Hematopoietic multipotent progenitor cell treated with erythropoietin and hydrocortisone succinate and interleukin-3 and kit ligand, for 17 days (in vitro differentiated cells): ENCODE data around the gene RFLNA.

Experiments used
- DNase-seq: peaks from one replicate; pipeline ENCODE4 v3.0.0-alpha.2; 2015; ENCODE audit warnings: low spot score

Gene RFLNA

GRCh38 chr12:124336742-124337520 is 42.0 kb downstream of the RFLNA start:
- DNase-seq, result no peak

GRCh38 chr12:124337622-124338021 is 42.7 kb downstream of the RFLNA start:
- DNase-seq, result no peak

DNA sequence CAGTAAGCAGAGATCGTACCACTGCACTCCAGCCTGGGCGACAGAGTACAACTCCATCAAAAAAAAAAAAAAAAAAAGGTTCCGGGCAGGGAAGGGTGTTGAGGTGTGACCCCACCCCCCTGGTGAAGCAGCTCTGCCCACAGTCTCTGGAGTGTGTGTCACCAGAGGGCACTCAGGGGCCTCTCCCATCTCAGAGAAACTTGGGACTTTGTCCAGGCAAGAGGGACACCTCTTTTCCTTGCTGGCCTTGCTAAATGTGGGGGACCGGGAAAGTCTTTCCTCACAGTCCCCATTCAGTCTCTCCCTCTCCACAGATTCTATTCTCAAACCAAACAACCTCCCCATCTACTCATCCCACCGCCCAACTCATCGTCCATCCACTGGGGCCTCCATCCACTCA is 43.6 kb downstream of the RFLNA start:
- DNase-seq, result no peak

DNA sequence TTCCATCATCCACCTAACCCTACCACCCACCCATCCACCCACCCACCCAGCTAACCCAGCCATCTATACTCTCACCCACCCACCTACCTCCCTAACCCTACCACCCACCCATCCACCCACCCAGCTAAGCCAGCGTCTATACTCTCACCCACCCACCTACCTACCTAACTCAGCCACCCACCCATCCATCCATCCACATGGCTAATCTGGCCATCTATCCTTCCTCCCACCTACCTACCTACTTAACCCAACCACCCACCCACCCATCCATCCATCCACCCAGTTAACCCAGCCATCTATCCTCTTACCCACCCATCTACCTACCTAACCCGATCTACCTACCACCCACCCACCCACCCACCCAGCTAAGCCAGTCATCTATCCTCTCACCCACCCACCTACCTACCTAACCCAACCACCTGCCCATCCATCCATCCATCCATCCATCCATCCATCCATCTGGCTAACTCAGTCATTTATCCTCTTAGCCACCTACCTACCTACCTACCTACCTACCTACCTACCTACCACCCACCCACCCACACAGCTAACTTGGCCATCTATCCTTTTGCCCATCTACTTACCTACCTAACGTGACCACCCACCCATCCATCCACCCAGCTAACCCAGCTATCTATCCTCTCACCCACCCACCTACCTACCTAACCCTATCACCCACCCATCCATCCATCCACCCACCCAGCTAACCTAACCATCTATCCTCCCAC is 44.1 kb downstream of the RFLNA start:
- DNase-seq, result no peak

GRCh38 chr12:124340080-124340900 is 45.4 kb downstream of the RFLNA start:
- no peak for DNase-seq

DNA sequence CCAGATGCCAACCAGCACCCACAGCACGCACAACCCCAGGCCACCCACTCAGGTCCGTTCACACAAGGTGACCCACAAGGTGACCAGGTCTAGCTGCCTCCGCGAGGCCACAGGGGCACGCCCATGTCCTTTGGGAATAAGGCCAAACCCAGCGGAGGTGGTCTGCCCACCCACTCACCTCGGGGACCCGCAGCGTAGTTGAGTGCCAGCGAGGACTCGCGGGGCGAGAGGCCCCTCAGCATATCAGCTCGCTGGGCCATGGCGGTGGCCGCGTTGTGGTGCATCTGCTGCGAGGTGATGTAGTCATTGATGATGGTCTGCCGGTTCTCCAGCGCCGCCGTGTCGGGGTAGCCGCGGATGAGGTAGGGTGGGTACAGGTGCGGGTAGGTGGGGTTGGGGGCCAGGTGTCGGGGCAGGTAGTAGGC is 46.8 kb downstream of the RFLNA start:
- no peak for DNase-seq

- DNase-seq, result no peak
Observed at GRCh38 chr12:124344022-124344421, 49.1 kb downstream of the RFLNA start.

DNA sequence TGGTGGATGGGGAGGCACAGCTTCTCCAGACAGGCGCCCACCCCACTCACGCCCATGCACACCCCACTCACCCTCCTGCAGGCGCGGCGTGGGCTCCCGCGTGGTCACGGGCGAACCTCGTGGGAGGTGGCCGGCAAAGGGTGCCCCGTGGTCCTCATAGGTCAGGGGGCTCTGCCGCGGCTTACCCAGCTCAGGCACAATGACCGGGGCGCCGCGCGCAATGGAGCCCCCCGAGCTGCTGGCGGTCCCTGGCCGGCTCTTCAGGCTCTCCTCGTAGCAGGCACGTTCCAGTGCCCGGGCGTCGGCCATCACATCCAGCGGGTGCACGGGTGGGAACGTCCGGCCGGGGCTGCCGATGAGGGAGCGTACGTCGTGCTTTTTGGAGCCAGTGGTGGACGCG is 49.6 kb downstream of the RFLNA start:
- no peak for DNase-seq

DNA sequence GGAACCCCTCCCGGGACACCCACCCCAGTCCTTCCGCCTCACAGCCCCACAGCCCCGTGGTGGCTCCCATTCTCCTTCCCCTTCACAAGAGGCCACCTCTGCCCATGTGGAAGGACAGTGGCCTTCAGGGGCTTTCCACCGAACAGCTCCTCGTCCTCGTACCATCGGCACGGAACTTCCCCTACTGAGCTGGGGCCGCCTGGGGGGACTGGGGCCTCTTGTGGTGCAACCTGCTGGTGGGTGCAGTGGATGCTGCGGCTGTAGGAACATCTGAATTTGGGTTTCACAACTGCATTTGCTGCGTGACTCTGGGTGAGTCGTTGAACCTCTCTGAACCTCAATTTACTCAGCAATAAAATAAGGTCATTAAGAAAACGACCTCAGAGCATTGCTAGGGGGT is 50.9 kb downstream of the RFLNA start:
- DNase-seq, result no peak

DNA sequence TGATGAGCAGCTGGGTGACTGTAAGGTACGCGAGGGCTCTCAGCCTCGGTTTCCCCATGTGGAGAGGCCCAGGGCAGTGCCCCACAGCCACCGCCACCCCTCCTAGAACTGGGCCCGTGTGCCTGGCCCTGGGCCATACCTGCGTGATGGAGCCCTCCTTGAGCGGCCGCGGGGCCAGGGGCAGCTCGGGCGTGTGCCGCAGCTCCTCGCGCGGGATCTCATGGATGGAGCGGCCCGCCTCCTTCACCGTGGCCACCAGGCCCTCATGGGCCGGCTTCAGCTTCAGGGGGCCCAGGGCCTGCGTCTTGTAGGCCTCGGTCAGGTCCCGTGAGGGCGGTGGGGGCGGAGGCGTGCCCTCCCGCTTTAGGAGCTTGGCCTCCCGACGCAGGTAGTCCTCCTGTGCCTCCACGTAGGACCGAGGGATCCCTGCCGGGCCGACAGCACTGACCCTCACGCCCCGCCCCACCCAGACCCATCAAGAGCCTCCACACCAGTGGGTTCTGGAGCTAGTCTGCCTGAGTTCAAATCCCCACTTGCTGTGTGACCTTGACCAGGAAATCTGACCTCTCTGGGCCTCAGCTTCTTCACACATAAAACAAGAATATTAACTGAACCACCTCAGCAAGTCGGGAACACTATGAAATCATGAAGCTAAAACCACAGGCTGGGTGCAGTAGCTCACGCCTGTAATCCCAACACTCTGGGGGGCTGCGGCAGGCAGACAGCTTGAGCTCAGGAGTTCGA is 51.7 kb downstream of the RFLNA start:
- no peak for DNase-seq

DNA sequence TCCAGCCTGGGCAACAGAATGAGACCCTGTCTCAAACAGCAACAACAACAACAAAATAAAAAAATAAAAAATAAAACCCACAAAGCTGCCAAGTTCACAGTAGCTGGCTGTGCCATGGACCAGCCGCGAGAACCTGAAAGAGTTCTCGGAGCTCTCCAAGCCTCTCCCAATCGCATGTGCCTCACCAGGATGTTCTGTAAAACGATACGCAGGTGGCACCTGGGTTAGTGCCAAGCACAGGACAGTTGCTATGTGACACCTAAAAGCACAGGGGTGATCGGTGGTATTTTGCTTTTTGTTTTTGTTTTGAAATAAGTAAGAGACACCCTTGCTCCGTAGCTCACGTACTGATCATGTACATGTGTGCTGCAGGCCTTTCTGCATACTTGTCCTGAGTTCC is 52.4 kb downstream of the RFLNA start:
- DNase-seq, result no peak

GRCh38 chr12:124347805-124348658 is 53.1 kb downstream of the RFLNA start:
- peak; percentile 17 for DNase-seq

DNA sequence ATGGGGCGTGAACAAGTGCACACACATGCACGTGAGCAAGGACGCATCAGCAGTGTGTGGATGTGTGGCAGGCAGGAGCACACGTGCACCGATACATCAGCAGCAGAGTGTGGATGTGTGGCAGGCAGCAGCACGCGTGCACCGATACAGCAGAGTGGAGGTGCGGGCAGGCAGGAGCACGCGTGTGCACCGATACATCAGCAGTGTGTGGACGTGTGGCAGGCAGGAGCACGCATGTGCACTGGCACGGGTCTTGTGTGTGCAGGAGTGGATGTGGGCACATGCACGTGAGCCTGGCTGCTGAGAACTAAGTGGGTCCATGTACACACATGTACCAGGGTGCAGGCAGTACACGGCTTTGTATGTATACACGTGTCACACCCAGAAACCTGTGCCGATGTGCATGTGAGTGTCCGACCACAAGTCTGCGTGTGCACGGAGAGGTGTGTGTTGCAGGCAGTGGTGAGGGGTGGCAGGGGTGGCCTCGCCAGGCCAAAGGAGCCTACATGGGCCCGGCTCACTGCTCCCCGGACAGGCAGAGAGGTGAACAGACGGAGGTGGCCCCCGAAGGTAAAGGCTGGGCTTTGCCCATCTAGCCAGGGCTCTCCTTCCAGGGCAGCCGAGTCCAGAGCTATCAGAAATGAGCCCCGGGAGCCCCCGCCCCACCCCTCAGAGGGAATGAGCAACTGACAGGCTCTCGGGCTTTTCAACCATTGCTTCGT is 53.9 kb downstream of the RFLNA start:
- no peak for DNase-seq

GRCh38 chr12:124350491-124350890 is 55.6 kb downstream of the RFLNA start:
- DNase-seq, result no peak

DNA sequence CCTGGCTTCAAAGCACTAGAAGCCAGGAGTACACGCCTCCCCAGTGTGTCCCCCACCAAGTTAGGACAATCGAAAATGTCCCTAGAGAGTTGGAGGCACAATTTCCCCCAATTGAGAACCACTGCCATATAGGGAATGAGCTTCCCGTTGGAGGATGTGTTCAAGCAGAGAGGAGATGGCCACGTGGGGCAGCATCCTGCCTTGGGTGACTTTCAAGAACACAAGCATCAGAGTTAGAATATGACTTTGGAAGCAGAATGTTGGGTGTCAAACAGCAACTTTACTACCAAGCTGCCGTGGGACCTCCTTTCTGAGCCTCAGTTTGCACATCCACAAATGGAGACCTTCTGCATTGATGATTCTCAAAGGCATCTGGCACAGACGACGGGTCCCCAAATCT is 56.5 kb downstream of the RFLNA start:
- no peak for DNase-seq

DNA sequence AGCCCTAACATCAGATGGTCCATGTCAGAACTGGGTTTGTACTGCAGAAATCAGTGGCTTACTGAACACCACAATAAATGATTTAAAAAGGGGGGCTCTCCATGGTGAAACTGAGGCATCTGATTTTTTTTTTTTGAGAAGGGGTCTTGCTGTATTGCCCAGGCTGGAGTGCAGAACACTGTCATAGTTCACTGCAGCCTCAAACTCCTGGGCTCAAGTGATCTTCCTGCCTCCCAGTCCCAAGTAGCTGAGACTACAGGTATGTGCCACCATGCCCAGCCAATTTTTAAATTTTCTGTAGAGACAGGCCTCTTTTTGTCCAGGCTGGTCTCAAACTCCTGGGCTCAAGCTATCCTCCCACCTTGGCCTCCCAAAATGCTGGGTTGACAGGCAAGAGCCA is 57.4 kb downstream of the RFLNA start:
- DNase-seq, result no peak

GRCh38 chr12:124352839-124353238 is 57.9 kb downstream of the RFLNA start:
- DNase-seq, result peak; percentile 35

DNA sequence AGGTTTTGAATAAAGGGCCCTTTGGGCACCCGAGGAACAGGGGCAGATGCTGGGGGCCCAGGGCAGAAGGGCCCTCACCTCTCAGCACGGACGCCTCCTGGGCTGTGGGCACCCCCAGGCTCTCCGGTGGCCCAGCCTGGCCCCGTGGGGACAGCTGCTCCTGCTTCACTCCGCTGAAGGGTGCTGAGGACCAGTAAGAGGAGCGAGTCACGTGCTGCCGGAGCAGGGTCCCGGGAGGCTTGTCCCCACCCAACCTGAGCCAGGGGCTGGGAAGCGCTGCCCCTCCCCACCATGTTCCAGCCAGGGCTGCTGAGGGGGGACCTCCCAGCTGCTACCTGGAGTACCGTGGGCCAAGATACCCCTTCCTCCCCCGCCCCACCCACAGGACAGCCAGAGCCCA is 59.5 kb downstream of the RFLNA start:
- no peak for DNase-seq

DNA sequence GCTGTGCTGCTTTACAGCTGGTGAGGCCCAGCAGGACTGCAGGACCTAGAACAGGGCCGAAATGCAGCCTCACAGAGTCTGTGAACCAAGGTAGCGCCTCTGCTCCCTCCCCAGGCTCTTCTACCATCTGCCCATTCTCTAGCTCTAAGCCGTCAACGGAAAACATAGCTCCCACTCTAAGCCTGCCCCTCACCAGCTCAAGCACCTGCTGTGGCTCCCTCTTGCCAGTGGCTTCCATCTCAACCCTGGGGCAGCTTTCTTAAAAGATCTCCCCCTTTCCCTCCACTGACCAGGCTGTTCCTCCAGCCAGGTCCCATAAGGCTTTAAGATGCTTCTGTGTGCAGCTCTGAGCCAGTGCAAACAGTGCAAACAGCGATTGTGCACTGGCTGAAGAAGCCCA is 61.3 kb downstream of the RFLNA start:
- no peak for DNase-seq

DNA sequence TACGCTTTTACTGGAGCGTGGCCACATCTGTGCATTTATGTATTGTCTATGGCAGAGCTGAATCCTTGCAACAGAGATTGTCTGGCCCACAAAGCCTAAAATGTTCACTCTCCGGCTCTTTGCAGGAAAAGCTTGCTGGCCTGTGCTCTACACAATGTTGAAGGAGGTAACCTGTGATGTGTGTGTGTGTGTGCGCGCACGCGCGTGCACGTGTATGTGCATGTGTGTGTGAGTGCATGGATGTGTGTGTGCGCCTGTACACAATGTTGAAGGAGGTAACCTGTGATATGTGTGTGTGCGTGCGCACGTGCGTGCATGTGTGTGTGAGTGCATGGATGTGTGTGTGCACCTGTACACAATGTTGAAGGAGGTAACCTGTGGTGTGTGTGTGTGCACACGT is 62.7 kb downstream of the RFLNA start:
- DNase-seq, result no peak
